IMR-90 (cell line): ENCODE measurements around the gene BRAT1.

Experiments used
- CEBPB ChIP-seq: IDR thresholded peaks from 2 replicates; pipeline ENCODE4 v1.6.1; 2012; ENCODE audit warnings: low read depth, low read length, improper control_type of control experiment
- CHD1 ChIP-seq: IDR thresholded peaks from 2 replicates; pipeline ENCODE4 v1.6.1; 2012; ENCODE audit warnings: low read depth, low read length, improper control_type of control experiment
- CTCF ChIP-seq: conservative IDR thresholded peaks from 2 replicates; pipeline ENCODE4 v1.5.1; 2012; ENCODE audit warnings: mild to moderate bottlenecking, low read depth, low read length, improper control_type of control experiment
- ELK1 ChIP-seq: fragments of 150-350 bp; IDR thresholded peaks from 2 replicates; pipeline ENCODE4 v1.6.1; 2016; ENCODE audit warnings: low read depth, mild to moderate bottlenecking, low read length, moderate library complexity, borderline replicate concordance
- FOS ChIP-seq: fragments of 150-350 bp; IDR thresholded peaks from 2 replicates; pipeline ENCODE4 v1.6.1; 2016; ENCODE audit warnings: low read depth, low read length
- MAFK ChIP-seq: IDR thresholded peaks from 2 replicates; pipeline ENCODE4 v1.6.1; 2012; ENCODE audit warnings: low read depth, low read length, improper control_type of control experiment
- MAZ ChIP-seq: IDR thresholded peaks from 2 replicates; pipeline ENCODE4 v1.6.1; 2012; ENCODE audit warnings: low read depth, mild to moderate bottlenecking, low read length, improper control_type of control experiment, moderate library complexity, borderline replicate concordance
- MXI1 ChIP-seq: IDR thresholded peaks from 2 replicates; pipeline ENCODE4 v1.6.1; 2012; ENCODE audit warnings: low read depth, mild to moderate bottlenecking, low read length, moderate library complexity, borderline replicate concordance
- POLR2A ChIP-seq: IDR thresholded peaks from 2 replicates; pipeline ENCODE4 v1.6.1; 2012; ENCODE audit warnings: mild to moderate bottlenecking, low read depth, low read length
- RAD21 ChIP-seq: IDR thresholded peaks from 2 replicates; pipeline ENCODE4 v1.6.1; 2012; ENCODE audit warnings: low read length, improper control_type of control experiment
- RCOR1 ChIP-seq: IDR thresholded peaks from 2 replicates; pipeline ENCODE4 v1.6.1; 2012; ENCODE audit warnings: mild to moderate bottlenecking, low read length, improper control_type of control experiment; ENCODE audit not compliant: insufficient replicate concordance
- RFX5 ChIP-seq: IDR thresholded peaks from 2 replicates; pipeline ENCODE4 v1.8.0; 2012; ENCODE audit warnings: low read depth, mild to moderate bottlenecking, low read length, moderate library complexity
- SMC3 ChIP-seq: fragments of 150-350 bp; IDR thresholded peaks from 2 replicates; pipeline ENCODE4 v1.6.1; 2016; ENCODE audit warnings: low read depth, mild to moderate bottlenecking, antibody characterized with exemption, low read length, moderate library complexity
- TF ChIP-seq, protein P1 (sequence below): fragments of 150-350 bp; IDR thresholded peaks from 2 replicates; pipeline ENCODE4 v1.6.1; 2017; ENCODE audit warnings: mild to moderate bottlenecking, antibody characterized with exemption, low read length, low read depth

GRCh38 chr7:2499181-2499580, 56.1 kb downstream of the BRAT1 start:
- no peak for TF ChIP-seq RAD21
- TF ChIP-seq CTCF = no peak
- no peak for TF ChIP-seq RFX5
- no peak for TF ChIP-seq POLR2A
- TF ChIP-seq CHD1 = no peak
- no peak for TF ChIP-seq FOS
- no peak for TF ChIP-seq MXI1
- TF ChIP-seq CEBPB = no peak
- TF ChIP-seq, protein P1, sequence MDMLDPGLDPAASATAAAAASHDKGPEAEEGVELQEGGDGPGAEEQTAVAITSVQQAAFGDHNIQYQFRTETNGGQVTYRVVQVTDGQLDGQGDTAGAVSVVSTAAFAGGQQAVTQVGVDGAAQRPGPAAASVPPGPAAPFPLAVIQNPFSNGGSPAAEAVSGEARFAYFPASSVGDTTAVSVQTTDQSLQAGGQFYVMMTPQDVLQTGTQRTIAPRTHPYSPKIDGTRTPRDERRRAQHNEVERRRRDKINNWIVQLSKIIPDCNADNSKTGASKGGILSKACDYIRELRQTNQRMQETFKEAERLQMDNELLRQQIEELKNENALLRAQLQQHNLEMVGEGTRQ = no peak
- no peak for TF ChIP-seq MAFK
- TF ChIP-seq SMC3 = no peak
- no peak for TF ChIP-seq ELK1
- no peak for TF ChIP-seq MAZ
- no peak for TF ChIP-seq RCOR1
